Sigmoid colon (tissue), 4 donors: ENCODE results near the gene RNF126.

ENCODE experiments used
- CTCF ChIP-seq, 4 experiments: fragments of 450-650 bp in 3 of 4; fragments of 200-600 bp in 1 of 4; IDR thresholded peaks; one replicate each; pipeline ENCODE4 v1.5.1; 2016 to 2019; ENCODE audit warnings: antibody characterized with exemption in 4 of 4, mild to moderate bottlenecking in 3 of 4, moderate library complexity in 2 of 4
- EP300 ChIP-seq, 4 donors: sonication (generic); formaldehyde crosslinking; IDR thresholded peaks; one replicate each; pipeline ENCODE4 v1.6.1; 2017; ENCODE audit warnings: antibody characterized with exemption in 4 of 4
- POLR2A ChIP-seq, 2 donors: fragments of 450-650 bp; IDR thresholded peaks; one replicate each; pipeline ENCODE4 v1.6.1; 2016; ENCODE audit warnings: antibody characterized with exemption in 2 of 2, mild to moderate bottlenecking in 2 of 2, moderate library complexity in 2 of 2
- POLR2AphosphoS5 ChIP-seq, 4 donors: sonication (generic); formaldehyde crosslinking; IDR thresholded peaks; one replicate each; pipeline ENCODE4 v1.6.1; 2017; ENCODE audit warnings: antibody characterized with exemption in 4 of 4

DNA sequence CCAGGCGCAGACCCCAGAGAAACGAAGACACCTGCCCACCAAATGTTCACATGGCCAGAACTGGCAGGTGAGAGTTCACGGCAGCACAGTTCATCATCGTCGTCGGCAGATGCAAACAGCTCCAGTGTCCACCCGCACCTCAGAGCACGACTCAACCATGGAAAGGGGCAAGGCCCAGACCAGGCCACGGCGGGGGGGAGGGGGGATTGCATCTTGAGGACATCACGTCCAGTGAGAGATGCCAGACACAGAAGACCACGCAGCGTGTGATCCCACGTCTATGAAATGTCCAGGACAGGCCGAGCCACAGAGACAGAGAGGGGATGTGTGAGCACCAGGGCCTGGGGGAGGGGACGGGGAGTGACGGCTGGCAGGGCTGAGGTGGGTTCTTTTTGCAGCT, 7.3 kb downstream of the RNF126 start:
- TF ChIP-seq POLR2A (IDR thresholded peaks at IDR 0.05) (no peak), CTCF (IDR thresholded peaks at IDR 0.05) (no peak), EP300 (IDR thresholded peaks at IDR 0.05) (no peak), POLR2AphosphoS5 (IDR thresholded peaks at IDR 0.05) (no peak)
